Lower lobe of right lung (tissue), 2 donors: ENCODE data around the gene SLC1A4. TPM values are rescaled to one million over a fixed set of nuclear protein-coding genes. Genes with fewer than 3 reads are reported as not detected.

Experiments used
- ATAC-seq, 2 donors: fragments of 200-7000 bp; cut with Tn5 transposase; one replicate each; pipeline ENCODE4 v1.9.1; 2020 to 2022; ENCODE audit warnings: mild to moderate bottlenecking in 2 of 2, moderate library complexity in 2 of 2
- DNase-seq: peaks from one replicate; pipeline ENCODE4 v3.0.0-alpha.2; 2020
- H3K27ac ChIP-seq: fragments of 200-600 bp; one replicate; pipeline ENCODE4 v1.8.0; 2022
- H3K27me3 ChIP-seq: fragments of 200-600 bp; one replicate; pipeline ENCODE4 v1.8.0; 2022; ENCODE audit warnings: low read depth
- H3K36me3 ChIP-seq: fragments of 200-600 bp; one replicate; pipeline ENCODE4 v1.8.0; 2022; ENCODE audit warnings: mild to moderate bottlenecking
- H3K4me1 ChIP-seq: fragments of 200-600 bp; one replicate; pipeline ENCODE4 v1.8.0; 2022
- H3K4me3 ChIP-seq: fragments of 200-600 bp; one replicate; pipeline ENCODE4 v1.8.0; 2022; ENCODE audit warnings: mild to moderate bottlenecking
- H3K9me3 ChIP-seq: fragments of 200-600 bp; one replicate; pipeline ENCODE4 v1.8.0; 2022
- CTCF ChIP-seq: fragments of 200-600 bp; IDR thresholded peaks from one replicate; pipeline ENCODE4 v1.8.0; 2022; ENCODE audit warnings: antibody characterized with exemption, mild to moderate bottlenecking
- intact Hi-C: fragments of 100-400 bp; cut with DNase I; formaldehyde crosslinking; loops from one replicate; pipeline ENCODE4 v1.11.0; 2022
- total RNA-seq: library from RNA; stranded (reverse); fragmentation: NEBNext Ultra II Directional; extraction: Animal tissue kit (Norgen Biotek cat#: 25700); gene quantifications from one replicate; pipeline ENCODE4 v1.2.1, GENCODE V29; 2021
- donor health status: DM: no; HTN: yes; CAD: no; lungs with severe emphysema.

Gene SLC1A4
- total RNA-seq, 1 donor from 2014 or later: 9.7 TPM

DNA sequence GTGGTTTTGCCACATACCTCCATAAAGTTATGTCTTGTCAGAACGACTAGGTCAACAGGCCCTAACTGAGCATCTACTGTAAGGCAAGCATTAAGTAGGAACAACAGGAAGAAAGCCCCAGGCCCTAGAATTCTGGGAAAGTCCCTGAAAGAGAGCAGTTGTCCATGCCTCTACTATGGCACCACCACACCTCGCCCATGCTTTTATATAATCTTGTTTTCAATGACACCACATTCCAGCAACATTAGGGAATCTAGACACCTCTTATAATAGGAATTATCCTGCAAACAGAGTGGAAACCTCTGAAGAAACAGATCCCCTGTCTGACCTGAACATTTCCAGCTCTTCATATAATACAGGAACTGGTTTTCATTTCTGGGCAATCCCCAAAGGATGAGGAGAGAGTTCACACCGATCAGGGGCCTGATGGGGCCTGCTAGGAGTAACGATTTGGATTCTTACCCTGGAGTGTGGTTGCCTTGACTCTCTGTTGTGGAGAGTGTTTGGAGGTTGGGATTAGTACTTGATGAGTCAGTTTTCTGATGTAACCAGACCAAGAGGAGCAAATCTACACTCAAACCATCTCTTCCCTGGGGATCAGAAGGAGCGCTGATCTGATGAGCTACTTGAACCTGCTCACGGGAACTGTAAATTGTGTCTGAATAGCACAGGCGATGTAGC lies 35.1 kb downstream of the SLC1A4 start:
- Histone ChIP-seq H3K9me3 (no peaks in the 10 kb centered on the region), H3K27me3 (no peaks in the 10 kb centered on the region), H3K4me1 (peaks cover 12% of the 10 kb centered on the region), H3K27ac (no peak overlapping the region), H3K36me3 (peaks cover 16% of the 10 kb centered on the region), H3K4me3 (no peak overlapping the region)
- DNase-seq (no peak), ATAC-seq (no peak)
- intact Hi-C loops: no loop called here
- TF ChIP-seq CTCF: no peak

GRCh38 chr2:65025453-65026123 lies 36.4 kb downstream of the SLC1A4 start:
- peak in 1 of 2 donors; percentile 43 for ATAC-seq
- Histone ChIP-seq H3K4me3 (no peak overlapping the region), H3K27ac (no peak overlapping the region), H3K4me1 (peaks cover 12% of the 10 kb centered on the region), H3K36me3 (peaks cover 8% of the 10 kb centered on the region), H3K9me3 (no peaks in the 10 kb centered on the region), H3K27me3 (no peaks in the 10 kb centered on the region)
- DNase-seq: no peak
- no peak for TF ChIP-seq CTCF
- intact Hi-C loops: no loop called here

DNA sequence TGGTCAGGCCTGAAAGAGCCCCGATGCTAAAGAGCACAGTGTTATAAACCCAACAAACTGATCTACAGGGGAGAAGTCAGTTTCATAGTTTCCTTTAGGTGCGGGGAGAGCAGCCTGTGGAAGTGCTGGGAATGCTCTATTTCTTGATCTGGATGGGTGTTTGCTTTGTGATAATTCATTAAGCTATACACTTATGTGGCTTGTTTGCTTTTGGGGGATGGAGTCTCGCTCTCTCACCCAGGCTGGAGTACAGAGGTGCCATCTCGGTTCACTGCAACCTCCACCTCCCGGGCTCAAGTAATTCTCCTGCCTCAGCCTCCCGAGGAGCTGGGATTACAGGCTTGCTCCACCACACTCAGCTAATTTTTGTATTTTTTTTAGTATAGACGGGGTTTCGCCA lies 37.0 kb downstream of the SLC1A4 start:
- intact Hi-C loops: no loop called here
- no peak overlapping the region for H3K27ac ChIP-seq
- peaks cover 14% of the 10 kb centered on the region for H3K4me1 ChIP-seq
- H3K27me3 ChIP-seq: no peaks in the 10 kb centered on the region
- no peak for TF ChIP-seq CTCF
- DNase-seq (no peak), ATAC-seq (no peak)
- peaks cover 2% of the 10 kb centered on the region for H3K36me3 ChIP-seq
- H3K9me3 ChIP-seq: no peaks in the 10 kb centered on the region
- no peak overlapping the region for H3K4me3 ChIP-seq

DNA sequence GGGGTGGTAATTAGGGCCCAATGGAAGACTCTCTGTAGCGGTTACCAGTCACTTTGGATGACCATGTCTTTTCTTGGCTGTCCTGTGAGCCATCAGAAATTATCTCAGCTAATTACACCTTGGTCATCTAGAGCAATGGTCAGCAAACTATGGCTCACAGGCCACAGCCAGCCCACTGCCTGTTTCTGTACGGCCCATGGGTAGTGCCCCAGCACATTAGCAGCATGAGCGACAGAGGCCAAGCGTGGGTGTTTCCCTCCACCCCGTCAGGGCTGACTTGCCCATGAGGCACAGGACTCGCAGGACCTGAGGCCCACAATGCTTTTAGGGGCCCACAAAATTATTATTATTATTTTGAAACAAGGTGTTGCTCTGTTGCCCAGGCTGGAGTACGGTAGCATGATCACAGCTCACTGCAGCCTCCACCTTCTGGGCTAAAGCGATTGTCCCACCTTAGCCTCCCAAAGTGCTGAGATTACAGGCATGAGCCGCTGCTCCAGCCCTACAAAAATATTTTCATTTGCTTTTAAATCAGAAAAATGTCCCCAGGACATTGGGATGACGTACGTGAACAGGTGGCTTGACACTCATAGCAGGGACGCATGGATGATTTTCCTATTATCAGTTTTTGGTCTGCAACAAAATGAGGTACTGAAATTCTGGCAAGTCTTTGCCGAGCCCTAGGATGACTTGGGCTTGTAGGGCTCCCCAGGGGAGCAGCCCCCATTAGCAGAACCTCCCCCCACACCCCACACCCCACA lies 37.7 kb downstream of the SLC1A4 start:
- intact Hi-C loops: no loop called here
- ATAC-seq: no peak
- no peaks in the 10 kb centered on the region for H3K36me3 ChIP-seq
- H3K27ac ChIP-seq: no peak overlapping the region
- no peaks in the 10 kb centered on the region for H3K9me3 ChIP-seq
- no peak for TF ChIP-seq CTCF
- H3K4me3 ChIP-seq: no peak overlapping the region
- H3K4me1 ChIP-seq: peaks cover 21% of the 10 kb centered on the region
- H3K27me3 ChIP-seq: no peaks in the 10 kb centered on the region
- no peak for DNase-seq

DNA sequence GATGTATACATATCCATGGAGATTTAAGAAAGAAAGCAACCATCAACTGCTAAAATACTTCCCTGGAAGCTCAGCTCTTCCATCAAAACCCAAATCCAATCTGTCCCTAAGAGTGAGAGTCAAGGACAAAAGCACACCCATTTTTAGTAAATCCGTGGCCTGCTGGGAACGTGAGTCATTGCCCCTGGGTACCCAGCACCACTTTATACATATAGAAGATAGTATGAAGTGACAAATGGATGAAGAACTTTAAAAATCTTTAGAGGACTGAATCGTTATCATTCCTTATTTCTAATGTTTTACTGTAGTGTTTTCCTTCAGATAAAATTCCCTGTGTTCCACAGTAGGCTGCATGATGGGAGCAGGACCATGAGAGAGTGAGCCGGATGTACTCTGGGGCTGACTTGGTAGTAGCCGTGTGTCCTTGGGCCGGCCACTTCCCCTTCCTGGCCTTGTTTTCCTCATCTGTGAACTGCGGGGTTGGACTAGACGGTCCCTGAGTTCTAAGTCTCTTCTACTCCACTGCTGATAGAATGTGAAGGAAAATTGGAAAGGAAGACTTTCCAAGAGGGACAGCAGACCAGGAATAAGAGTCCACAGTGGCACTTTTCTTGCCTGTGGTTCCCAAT lies 38.5 kb downstream of the SLC1A4 start:
- TF ChIP-seq CTCF: no peak
- Histone ChIP-seq H3K36me3 (no peaks in the 10 kb centered on the region), H3K27me3 (no peaks in the 10 kb centered on the region), H3K9me3 (no peaks in the 10 kb centered on the region), H3K4me1 (peaks cover 27% of the 10 kb centered on the region), H3K27ac (no peak overlapping the region), H3K4me3 (no peak overlapping the region)
- ATAC-seq: no peak
- no peak for DNase-seq
- intact Hi-C loops: no loop called here
